Measurements from ENCODE around the gene USP27X. TPM values are rescaled to one million over a fixed set of nuclear protein-coding genes. Genes with fewer than 3 reads are reported as not detected.

The USP27X gene
- total and polyA plus RNA-seq, 9 donors, result 1.5 to 4.2 (median 3.0) TPM

DNA sequence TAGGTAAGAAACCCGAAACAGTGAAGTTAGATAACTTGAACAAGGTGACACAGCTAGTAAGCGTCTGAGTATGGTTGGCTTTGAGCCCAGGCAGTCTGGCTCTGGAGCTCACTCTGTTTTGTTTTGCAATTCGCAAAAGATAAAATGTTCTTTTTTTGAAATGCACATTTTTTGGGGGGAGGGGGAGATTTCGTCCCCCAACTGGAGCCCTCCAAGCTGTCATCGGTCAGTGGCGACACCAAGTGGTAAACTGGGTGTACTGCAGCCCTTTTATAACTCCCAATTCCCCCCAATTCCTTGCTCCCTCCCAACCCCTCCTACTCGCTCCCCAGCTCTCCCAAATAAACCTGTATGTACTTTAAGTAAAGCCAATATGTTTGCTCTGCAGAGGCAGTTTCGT, 40.3 kb downstream of the USP27X start:
- H3K9me3 ChIP-seq (replicated peaks; ENCODE audit: control insufficient read depth, low read depth, low read length), result no peaks in the 10 kb centered on the region
- H3K27me3 ChIP-seq (ENCODE audit: control insufficient read depth, insufficient read depth, low read length), result peaks cover 23% of the 10 kb centered on the region
- H3K27ac ChIP-seq (ENCODE audit: low read length), result no peak overlapping the region
- H3K36me3 ChIP-seq (ENCODE audit: control insufficient read depth, insufficient read depth, low read length), result no peaks in the 10 kb centered on the region
- H3K4me1 ChIP-seq (ENCODE audit: control insufficient read depth, insufficient read depth, low read length), result no peaks in the 10 kb centered on the region
- no peak overlapping the region for H3K4me3 ChIP-seq (ENCODE audit: low read length)
- no CpG with 5 or more reads among the region's 8 CpGs for WGBS (ENCODE audit: insufficient coverage)
- DNase-seq, result peak; percentile 55

- Histone ChIP-seq H3K27ac (ENCODE audit: low read length) (no peak overlapping the region), H3K36me3 (ENCODE audit: control insufficient read depth, insufficient read depth, low read length) (no peaks in the 10 kb centered on the region), H3K9me3 (replicated peaks; ENCODE audit: control insufficient read depth, low read depth, low read length) (no peaks in the 10 kb centered on the region), H3K4me3 (ENCODE audit: low read length) (no peak overlapping the region), H3K27me3 (ENCODE audit: control insufficient read depth, insufficient read depth, low read length) (peaks cover 23% of the 10 kb centered on the region), H3K4me1 (ENCODE audit: control insufficient read depth, insufficient read depth, low read length) (no peaks in the 10 kb centered on the region)
- DNase-seq, result no peak
- no CpG with 5 or more reads among the region's 2 CpGs for WGBS (ENCODE audit: insufficient coverage)
Observed at GRCh38 chrX:49921109-49921508, 41.8 kb downstream of the USP27X start.

DNA sequence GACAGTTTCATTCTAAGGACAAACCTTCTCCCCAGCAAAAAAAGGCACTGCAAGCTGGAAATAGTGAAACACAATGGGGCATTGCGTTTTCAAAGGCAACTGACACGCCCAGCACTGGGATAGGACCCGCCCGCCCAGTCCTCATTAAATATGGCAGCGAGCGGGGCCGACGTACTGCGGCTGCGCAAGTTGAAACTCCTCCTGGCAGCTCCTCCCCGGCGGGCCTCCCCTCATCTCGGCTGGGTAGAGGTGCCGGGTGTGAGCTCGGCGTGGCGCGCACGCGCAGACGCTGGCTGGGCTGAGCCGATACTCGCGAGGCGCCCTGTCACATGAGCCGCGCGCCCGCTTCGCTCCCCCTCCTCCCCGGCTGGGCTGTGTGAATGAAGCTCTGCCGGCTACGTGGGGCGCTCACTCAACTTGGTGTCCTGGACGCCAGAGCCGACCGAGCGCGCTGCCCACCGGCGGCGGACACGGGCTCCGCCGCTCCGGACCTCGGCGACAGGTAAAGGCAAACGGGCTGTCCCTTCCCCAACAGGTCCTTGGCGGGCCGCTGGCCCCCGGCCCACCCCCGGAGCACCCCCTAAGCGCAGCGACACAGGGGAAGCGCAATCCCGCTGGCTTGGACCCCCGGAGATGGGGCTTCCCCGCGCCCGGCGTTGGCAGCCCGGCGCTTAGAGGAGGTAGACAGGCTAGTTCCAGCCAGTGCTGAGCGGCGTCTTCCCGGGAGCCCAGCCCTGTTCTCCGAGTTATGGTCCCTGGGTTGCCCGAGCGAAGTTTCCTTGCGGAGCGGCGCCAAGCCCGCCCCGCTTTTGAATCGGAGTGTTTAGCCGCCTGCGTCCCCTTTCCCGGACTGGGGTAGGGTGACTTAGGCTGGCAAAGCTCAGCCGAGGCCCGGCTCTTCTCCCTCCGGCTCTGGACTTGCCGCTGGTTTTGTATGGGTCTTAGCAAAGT, 43.3 kb downstream of the USP27X start, which contains the start of gene CLCN5:
CLCN5 (plus strand) TSS at position 306 of the 951 bp plus-strand sequence. CDS start 2,703 bp downstream, outside the sequence.
- peaks cover 25% of the 10 kb centered on the region for H3K27me3 ChIP-seq (ENCODE audit: control insufficient read depth, insufficient read depth, low read length)
- 35% methylated on average over 83 of the region's 83 CpGs for WGBS (ENCODE audit: insufficient coverage)
- no peaks in the 10 kb centered on the region for H3K9me3 ChIP-seq (replicated peaks; ENCODE audit: control insufficient read depth, low read depth, low read length)
- H3K4me1 ChIP-seq (ENCODE audit: control insufficient read depth, insufficient read depth, low read length), result peaks cover 3% of the 10 kb centered on the region
- peak; percentile 98 for DNase-seq
- peak within 1 kb of the TSS; percentile 84 for H3K4me3 ChIP-seq (ENCODE audit: low read length)
- H3K36me3 ChIP-seq (ENCODE audit: control insufficient read depth, insufficient read depth, low read length), result peaks cover 5% of the 10 kb centered on the region
- peak within 1 kb of the TSS; percentile 91 for H3K27ac ChIP-seq (ENCODE audit: low read length)

- WGBS (ENCODE audit: insufficient coverage), result no CpG with 5 or more reads among the region's 2 CpGs
- Histone ChIP-seq H3K27ac (ENCODE audit: low read length) (peak overlapping the region; percentile 91), H3K27me3 (ENCODE audit: control insufficient read depth, insufficient read depth, low read length) (peaks cover 21% of the 10 kb centered on the region), H3K9me3 (replicated peaks; ENCODE audit: control insufficient read depth, low read depth, low read length) (no peaks in the 10 kb centered on the region), H3K36me3 (ENCODE audit: control insufficient read depth, insufficient read depth, low read length) (peaks cover 5% of the 10 kb centered on the region), H3K4me1 (ENCODE audit: control insufficient read depth, insufficient read depth, low read length) (peaks cover 3% of the 10 kb centered on the region), H3K4me3 (ENCODE audit: low read length) (peak overlapping the region; percentile 84)
- no peak for DNase-seq
Observed at GRCh38 chrX:49925176-49925575, 45.9 kb downstream of the USP27X start.

DNA sequence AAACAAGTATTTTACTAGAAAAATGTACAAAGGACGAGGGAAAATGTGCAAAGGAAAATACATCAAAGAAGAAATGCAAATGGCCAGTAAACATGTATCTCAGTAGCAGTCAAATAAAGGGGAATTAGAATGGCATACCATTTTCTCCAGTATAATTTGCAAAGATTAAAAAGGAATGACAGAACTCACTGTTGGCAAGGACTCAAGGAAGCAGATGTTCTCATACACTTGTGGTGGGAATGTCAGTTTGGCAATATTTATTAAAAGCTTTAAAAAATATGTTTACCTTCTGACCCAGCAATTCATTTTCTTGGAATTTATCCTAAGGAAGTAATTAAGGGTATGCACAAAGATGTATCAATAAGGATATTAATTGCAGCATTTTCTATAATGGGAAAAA, 50.8 kb downstream of the USP27X start:
- peak; percentile 71 for DNase-seq

More for the DNA sequence above, 50.8 kb downstream of the USP27X start:
- no CpG with 5 or more reads among the region's 1 CpG for WGBS (ENCODE audit: insufficient coverage)
- peaks cover 9% of the 10 kb centered on the region for H3K4me1 ChIP-seq (ENCODE audit: control insufficient read depth, insufficient read depth, low read length)
- H3K36me3 ChIP-seq (ENCODE audit: control insufficient read depth, insufficient read depth, low read length), result peaks cover 15% of the 10 kb centered on the region
- no peak overlapping the region for H3K4me3 ChIP-seq (ENCODE audit: low read length)
- no peak overlapping the region for H3K27ac ChIP-seq (ENCODE audit: low read length)
- peaks cover 9% of the 10 kb centered on the region for H3K27me3 ChIP-seq (ENCODE audit: control insufficient read depth, insufficient read depth, low read length)
- no peaks in the 10 kb centered on the region for H3K9me3 ChIP-seq (replicated peaks; ENCODE audit: control insufficient read depth, low read depth, low read length)

Other genes starting within 250 kb of the USP27X start
- not detected for gene PAGE1, start 183.5 kb upstream of the USP27X start, total RNA-seq
- not detected for gene PAGE1, start 183.5 kb upstream of the USP27X start, polyA plus RNA-seq (ENCODE audit: insufficient read depth in 1 of 8, insufficient read length in 8 of 8, low replicate concordance in 1 of 8)
- gene PAGE4, start 50.2 kb upstream of the USP27X start, total RNA-seq, result 1.2 TPM
- gene PAGE4, start 50.2 kb upstream of the USP27X start, polyA plus RNA-seq (ENCODE audit: insufficient read depth in 1 of 8, insufficient read length in 8 of 8, low replicate concordance in 1 of 8), result not detected
- 85.3 TPM for gene CLCN5, start 43.1 kb downstream of the USP27X start, total RNA-seq
- gene CLCN5, start 43.1 kb downstream of the USP27X start, polyA plus RNA-seq (ENCODE audit: insufficient read depth in 1 of 8, insufficient read length in 8 of 8, low replicate concordance in 1 of 8), result 100 to 1,000 TPM in 2 of 8 donors, 10 to 100 TPM in 6; 70.4 to 107 (median 85.5) TPM

All from muscle of leg (tissue), 11 donors.